Activated CD8-positive, alpha-beta T cell treated with anti-CD3 and anti-CD28 coated beads for 36 hours (primary cell): ENCODE results near the gene TMEM190. TPM values are rescaled to one million over a fixed set of nuclear protein-coding genes. Genes with fewer than 3 reads are reported as not detected.

Experiments
- ATAC-seq: fragments of 200-7000 bp; cut with Tn5 transposase; one replicate; pipeline ENCODE4 v1.10.0; 2021; ENCODE audit warnings: mild to moderate bottlenecking, moderate library complexity
- CTCF ChIA-PET: fragments of 350-600 bp; sonication (Branson Sonifier 250); formaldehyde crosslinking; loops from one replicate; lab custom pipeline; 2021; ENCODE audit warnings: antibody characterized with exemption; lab: Charles Lee
- POLR2A ChIA-PET: fragments of 350-600 bp; sonication (Branson Sonifier 250); formaldehyde crosslinking; loops from one replicate; lab custom pipeline; 2021; ENCODE audit warnings: antibody characterized with exemption; lab: Charles Lee
- DNase-seq: peaks from one replicate; pipeline ENCODE4 v3.0.0-alpha.2; 2020
- H3K27ac Mint-ChIP-seq: one replicate; pipeline ENCODE4 v1.8.0; 2021; ENCODE audit warnings: mild to moderate bottlenecking, mixed read lengths
- H3K27me3 Mint-ChIP-seq: one replicate; pipeline ENCODE4 v1.8.0; 2021; ENCODE audit warnings: mixed read lengths
- H3K36me3 Mint-ChIP-seq: one replicate; pipeline ENCODE4 v1.8.0; 2021; ENCODE audit warnings: low read depth, mixed read lengths
- H3K4me1 Mint-ChIP-seq: one replicate; pipeline ENCODE4 v1.8.0; 2021; ENCODE audit warnings: low read depth, mixed read lengths
- H3K4me3 Mint-ChIP-seq: one replicate; pipeline ENCODE4 v1.8.0; 2021; ENCODE audit warnings: mild to moderate bottlenecking, moderate library complexity, mixed read lengths
- H3K9me3 Mint-ChIP-seq: one replicate; pipeline ENCODE4 v1.8.0; 2021; ENCODE audit warnings: mixed read lengths
- intact Hi-C: fragments of 100-400 bp; cut with micrococcal nuclease; formaldehyde crosslinking; loops from one replicate; pipeline ENCODE4 v1.10.0; 2022
- total RNA-seq, 2 experiments: library from RNA; stranded (reverse); gene quantifications; one replicate each; pipeline ENCODE4 v1.2.3, GENCODE V29; 2021
- TF ChIP-seq, protein P1 (sequence below): fragments of 200-600 bp; IDR thresholded peaks from one replicate; pipeline ENCODE4 v1.8.0; 2022; ENCODE audit warnings: antibody characterized with exemption, mild to moderate bottlenecking

Gene TMEM190
- total RNA-seq, 2 experiments from 2014 or later = not detected

DNA sequence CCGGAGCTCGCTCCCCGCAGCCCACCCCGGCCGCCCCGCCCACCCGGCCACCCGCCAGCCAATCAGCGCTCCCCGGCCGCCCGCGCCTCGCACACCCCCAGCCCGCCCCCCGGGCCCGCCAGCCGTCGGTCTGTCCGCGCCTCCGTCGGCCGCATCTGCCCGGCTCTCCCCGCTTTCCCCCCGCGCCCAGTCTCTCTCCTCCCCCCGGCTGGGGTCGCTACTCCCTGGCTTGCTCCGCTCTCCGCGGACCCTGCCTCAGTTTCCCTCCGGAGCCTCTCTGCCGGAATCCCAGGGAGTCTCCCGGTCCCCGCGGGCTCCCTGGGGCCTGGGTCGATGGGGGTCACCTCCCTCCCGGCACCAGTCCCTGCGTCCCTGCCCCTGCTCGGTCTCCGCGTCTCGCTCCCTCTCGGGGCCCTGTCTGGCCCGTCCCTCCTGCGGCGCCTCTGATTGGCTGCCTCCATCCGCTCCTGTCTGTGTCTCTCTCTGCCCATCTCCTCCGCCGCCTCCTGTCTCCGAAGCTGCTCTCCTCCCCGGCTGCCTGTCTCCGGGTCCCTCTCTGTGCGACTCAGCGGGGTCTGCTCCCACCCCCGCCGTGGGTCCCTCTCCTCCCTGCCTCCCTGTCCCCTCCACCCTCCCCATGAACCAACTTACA is 6.8 kb upstream of the TMEM190 start:
- Mint-ChIP-seq H3K4me3 (peak overlapping the region; percentile 57), H3K36me3 (no peaks in the 10 kb centered on the region), H3K4me1 (peaks cover 15% of the 10 kb centered on the region), H3K27ac (no peak overlapping the region), H3K9me3 (no peaks in the 10 kb centered on the region), H3K27me3 (peaks cover 43% of the 10 kb centered on the region)
- CTCF ChIA-PET = no interaction called here
- intact Hi-C loops = no loop called here
- DNase-seq (peak; percentile 66), ATAC-seq (peak; percentile 62)
- TF ChIP-seq, protein P1, sequence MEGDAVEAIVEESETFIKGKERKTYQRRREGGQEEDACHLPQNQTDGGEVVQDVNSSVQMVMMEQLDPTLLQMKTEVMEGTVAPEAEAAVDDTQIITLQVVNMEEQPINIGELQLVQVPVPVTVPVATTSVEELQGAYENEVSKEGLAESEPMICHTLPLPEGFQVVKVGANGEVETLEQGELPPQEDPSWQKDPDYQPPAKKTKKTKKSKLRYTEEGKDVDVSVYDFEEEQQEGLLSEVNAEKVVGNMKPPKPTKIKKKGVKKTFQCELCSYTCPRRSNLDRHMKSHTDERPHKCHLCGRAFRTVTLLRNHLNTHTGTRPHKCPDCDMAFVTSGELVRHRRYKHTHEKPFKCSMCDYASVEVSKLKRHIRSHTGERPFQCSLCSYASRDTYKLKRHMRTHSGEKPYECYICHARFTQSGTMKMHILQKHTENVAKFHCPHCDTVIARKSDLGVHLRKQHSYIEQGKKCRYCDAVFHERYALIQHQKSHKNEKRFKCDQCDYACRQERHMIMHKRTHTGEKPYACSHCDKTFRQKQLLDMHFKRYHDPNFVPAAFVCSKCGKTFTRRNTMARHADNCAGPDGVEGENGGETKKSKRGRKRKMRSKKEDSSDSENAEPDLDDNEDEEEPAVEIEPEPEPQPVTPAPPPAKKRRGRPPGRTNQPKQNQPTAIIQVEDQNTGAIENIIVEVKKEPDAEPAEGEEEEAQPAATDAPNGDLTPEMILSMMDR = no peak
- POLR2A ChIA-PET = interaction anchor here (1.1 to 8.1 kb wide), 2 partner anchors 14 to 15 kb away, joined by 4 to 37 read pairs; partner anchors contain the start of genes COX6B2 and TMEM238

DNA sequence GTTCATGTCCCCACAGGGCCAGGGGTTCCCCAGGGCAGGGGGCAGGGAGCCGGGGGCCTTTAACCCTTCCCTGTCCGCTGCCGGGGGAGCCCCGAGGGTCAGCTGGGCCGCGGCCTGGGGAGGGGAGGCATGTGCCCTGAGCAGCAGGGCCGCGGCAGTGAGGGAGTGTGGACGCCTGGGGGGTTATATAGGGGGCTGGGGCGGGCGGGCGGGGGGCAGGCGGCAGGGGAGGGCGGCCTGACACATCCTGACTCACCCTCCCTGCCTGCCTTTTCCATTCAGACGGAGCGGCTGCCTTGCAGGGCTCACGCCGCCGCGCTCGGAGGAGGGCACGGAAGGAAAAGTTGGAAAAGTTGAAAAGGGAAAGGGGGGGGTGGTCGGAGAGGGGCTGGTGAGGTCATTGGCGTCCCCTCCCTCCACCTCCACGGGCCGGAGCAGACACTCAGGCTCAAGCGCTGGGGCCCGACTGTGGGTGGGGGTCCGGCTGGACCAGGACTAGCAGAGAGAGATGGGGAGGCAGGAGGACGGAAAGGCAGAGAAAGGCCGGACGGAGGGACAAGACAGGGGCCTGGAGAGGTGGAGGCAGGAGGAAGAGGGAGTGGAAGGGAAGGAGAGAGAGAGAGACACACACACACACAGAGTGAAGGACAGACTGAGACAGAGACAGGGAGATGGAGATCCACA is 6.2 kb upstream of the TMEM190 start, which contains the start of gene IL11:
TSS of gene IL11 (minus strand) at position 159 of the 684 bp plus-strand sequence. CDS start at position 6, 153 bp downstream.
- H3K4me3 Mint-ChIP-seq = peak within 1 kb of the TSS; percentile 57
- POLR2A ChIA-PET = interaction anchor here (0.7 to 8.1 kb wide), 3 partner anchors 13 to 39 kb away, joined by 3 to 37 read pairs (median 4); partner anchors contain the start of genes TMEM238 and UBE2S

DNA sequence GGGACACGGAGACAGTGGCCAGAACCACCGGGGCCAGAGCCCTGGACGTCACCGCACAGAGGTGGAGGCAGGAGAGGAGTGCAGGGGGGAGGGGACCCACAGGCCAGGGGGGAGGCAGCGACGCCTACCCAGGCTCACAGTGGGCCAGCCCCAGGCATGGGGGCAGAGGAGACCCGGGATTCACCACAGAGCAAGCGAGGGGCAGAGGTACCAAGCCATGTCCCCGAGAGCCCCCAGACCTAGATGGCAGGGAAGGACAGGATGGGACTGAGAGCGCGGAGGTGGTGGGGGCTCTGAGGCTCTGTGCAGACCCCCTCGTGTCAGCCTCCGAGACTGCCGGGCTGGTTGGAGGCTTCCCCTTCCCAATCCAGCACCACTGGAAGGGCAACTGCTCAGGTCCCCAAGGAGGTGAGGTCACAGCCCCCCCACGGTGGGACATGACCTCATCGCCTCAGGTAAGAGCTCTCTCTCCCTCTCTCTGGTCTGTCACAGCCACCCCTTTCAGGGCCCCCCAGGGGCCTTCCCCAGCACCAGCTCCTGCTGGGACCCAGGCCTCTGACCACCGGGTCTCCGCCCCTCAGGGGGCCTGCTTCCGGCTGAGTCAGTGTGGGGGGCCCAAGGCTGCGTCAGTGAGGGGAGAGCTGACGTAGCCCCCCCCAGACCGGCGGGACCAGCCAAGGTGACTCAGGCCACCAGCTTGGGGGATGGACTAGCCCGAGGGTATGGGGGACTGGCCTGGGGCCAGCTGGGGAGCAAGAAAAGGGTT is 4.1 kb upstream of the TMEM190 start:
- Mint-ChIP-seq H3K27me3 (peaks cover 43% of the 10 kb centered on the region), H3K27ac (no peak overlapping the region), H3K4me1 (peaks cover 13% of the 10 kb centered on the region), H3K4me3 (no peak overlapping the region), H3K36me3 (no peaks in the 10 kb centered on the region), H3K9me3 (no peaks in the 10 kb centered on the region)
- TF ChIP-seq, protein P1 = no peak
- peak; percentile 81 for DNase-seq
- ChIA-PET POLR2A (interaction anchor here (0.7 to 8.1 kb wide), 3 partner anchors 11 to 20 kb away, joined by 3 to 37 read pairs (median 3); partner anchors contain the start of gene TMEM238), CTCF (interaction anchor here (1.2 to 1.8 kb wide), 2 partner anchors 10 to 71 kb away, joined by 3 to 7 read pairs; no protein-coding TSS in a partner anchor)
- intact Hi-C loops = no loop called here
- peak; percentile 76 for ATAC-seq

More for the DNA sequence above, 6.2 kb upstream of the TMEM190 start, which contains the start of gene IL11:
- DNase-seq = no peak
- ATAC-seq = no peak
- Mint-ChIP-seq H3K36me3 (no peaks in the 10 kb centered on the region), H3K27ac (no peak within 1 kb of the TSS), H3K4me1 (peaks cover 15% of the 10 kb centered on the region), H3K9me3 (no peaks in the 10 kb centered on the region), H3K27me3 (peaks cover 45% of the 10 kb centered on the region)
- TF ChIP-seq, protein P1 = no peak
- CTCF ChIA-PET = no interaction called here
- intact Hi-C loops = no loop called here

DNA sequence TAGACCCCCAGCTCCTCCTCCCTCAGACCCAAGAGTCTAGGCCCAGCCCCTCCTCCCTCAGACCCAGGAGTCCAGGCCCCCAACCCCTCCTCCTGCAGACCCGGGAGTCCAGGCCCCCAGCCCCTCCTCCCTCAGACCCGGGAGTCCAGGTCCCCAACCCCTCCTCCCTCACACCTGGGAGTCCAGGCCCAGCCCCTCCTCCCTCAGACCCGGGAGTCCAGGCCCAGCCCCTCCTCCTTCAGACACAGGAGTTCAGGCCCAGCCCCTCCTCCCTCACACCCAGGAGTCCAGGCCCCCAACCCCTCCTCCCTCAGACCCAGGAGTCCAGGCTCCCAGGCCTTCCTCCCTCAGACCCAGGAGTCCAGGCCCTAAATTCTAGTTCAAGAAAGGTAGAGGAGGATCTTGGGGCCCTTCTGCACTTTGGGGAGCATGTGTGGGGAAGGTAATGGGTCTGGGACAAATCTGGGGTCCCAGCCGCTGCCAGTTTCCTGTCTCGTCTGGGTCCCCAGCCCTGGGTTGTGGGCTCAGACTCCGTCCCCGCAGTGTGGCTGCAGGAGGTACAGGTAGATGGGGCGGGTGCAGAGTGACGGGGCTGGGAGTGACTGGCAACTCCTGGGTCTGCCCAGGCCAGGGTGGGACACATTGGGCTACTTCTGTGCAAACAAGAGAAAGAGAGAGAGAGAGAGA is 3.2 kb upstream of the TMEM190 start:
- no peak for DNase-seq
- no peak for ATAC-seq
- H3K27ac Mint-ChIP-seq = no peak overlapping the region
- H3K9me3 Mint-ChIP-seq = no peaks in the 10 kb centered on the region
- H3K4me3 Mint-ChIP-seq = no peak overlapping the region
- intact Hi-C loops = no loop called here
- ChIA-PET CTCF (interaction anchor here (1.8 kb wide), 1 partner anchor 72 kb away, joined by 7 read pairs; no protein-coding TSS in a partner anchor), POLR2A (interaction anchor here (0.7 to 8.1 kb wide), 3 partner anchors 10 to 73 kb away, joined by 3 to 37 read pairs (median 4); partner anchors contain the start of gene TMEM238)
- peaks cover 13% of the 10 kb centered on the region for H3K4me1 Mint-ChIP-seq
- TF ChIP-seq, protein P1 = no peak
- peaks cover 37% of the 10 kb centered on the region for H3K27me3 Mint-ChIP-seq
- no peaks in the 10 kb centered on the region for H3K36me3 Mint-ChIP-seq
